ENCODE results near the gene SLC26A11.

GRCh38 chr17:80212109-80212508, 8.1 kb upstream of the SLC26A11 start:
- no peak for TF ChIP-seq CTCF (IDR thresholded peaks at IDR 0.05)
- TF ChIP-seq POLR2A (IDR thresholded peaks at IDR 0.05; ENCODE audit: low read depth) = no peak
- no peak for TF ChIP-seq POLR2AphosphoS5 (IDR thresholded peaks at IDR 0.05)
- no peak for TF ChIP-seq EP300 (IDR thresholded peaks at IDR 0.05)

Data from esophagus muscularis mucosa (tissue), 4 donors.